HEK293 (cell line): Measurements from ENCODE around the gene STK16.

Experiments used
- CTCF ChIA-PET: fragments of 350-600 bp; formaldehyde crosslinking; extraction: SDS; loops from one replicate; lab custom pipeline; 2021; ENCODE audit warnings: antibody characterized with exemption; lab: Yijun Ruan, JAX
- POLR2A ChIA-PET: fragments of 300-600 bp; formaldehyde crosslinking; extraction: SDS; loops from one replicate; lab custom pipeline; 2020; ENCODE audit warnings: antibody characterized with exemption, inconsistent platforms; lab: Yijun Ruan, JAX
- H3K27ac ChIP-seq: fragments of 200-500 bp; sonication (Bioruptor generic); 2 replicates; pipeline ENCODE4 v1.5.1; 2014; ENCODE audit warnings: low read depth, low read length, control low read depth, inconsistent platforms; ENCODE audit errors: extremely low read depth
- H3K36me3 ChIP-seq, 2 experiments: fragments of 200-500 bp in 1 of 2; sonication (Bioruptor generic) in 1 of 2; 1 replicate in 1 of 2; 2 replicates in 1 of 2; pipeline ENCODE4 v1.5.1; 2014 to 2017; ENCODE audit warnings: inconsistent platforms in 2 of 2, low read length in 2 of 2; ENCODE audit not compliant: control insufficient read depth in 2 of 2, insufficient read depth in 1 of 2
- H3K4me1 ChIP-seq: fragments of 200-500 bp; sonication (Bioruptor generic); 2 replicates; pipeline ENCODE4 v1.5.1; 2014; ENCODE audit warnings: mild to moderate bottlenecking, low read length, inconsistent platforms; ENCODE audit not compliant: control insufficient read depth, insufficient read depth
- H3K4me3 ChIP-seq: 2 replicates; pipeline ENCODE4 v1.5.1; 2011; ENCODE audit warnings: low read depth, mild to moderate bottlenecking, control low read depth, low read length, moderate library complexity
- H3K9me3 ChIP-seq: fragments of 200-500 bp; sonication (Bioruptor generic); 2 replicates; pipeline ENCODE4 v1.5.1; 2014; ENCODE audit warnings: low read depth, low read length, inconsistent platforms; ENCODE audit not compliant: control insufficient read depth, insufficient read depth
- BCL11A ChIP-seq: fragments of 450-650 bp; formaldehyde crosslinking; IDR thresholded peaks from 2 replicates; pipeline ENCODE4 v1.5.1; 2016; ENCODE audit warnings: low read depth, missing biosample characterization, missing genetic modification characterization
- GLI4 ChIP-seq: fragments of 450-650 bp; formaldehyde crosslinking; IDR thresholded peaks from 2 replicates; pipeline ENCODE4 v1.5.1; 2016; ENCODE audit warnings: missing biosample characterization, missing genetic modification characterization
- MZF1 ChIP-seq: fragments of 450-650 bp; formaldehyde crosslinking; IDR thresholded peaks from 2 replicates; pipeline ENCODE4 v1.5.1; 2017; ENCODE audit warnings: missing biosample characterization, missing genetic modification characterization, borderline replicate concordance
- ZBTB7A ChIP-seq: fragments of 450-650 bp; formaldehyde crosslinking; IDR thresholded peaks from 2 replicates; pipeline ENCODE4 v1.5.1; 2016; ENCODE audit warnings: low read depth, missing biosample characterization, missing genetic modification characterization
- ZNF202 ChIP-seq: fragments of 450-650 bp; formaldehyde crosslinking; IDR thresholded peaks from 2 replicates; pipeline ENCODE4 v1.5.1; 2016; ENCODE audit warnings: missing biosample characterization, missing genetic modification characterization, borderline replicate concordance
- ZNF24 ChIP-seq: fragments of 450-650 bp; formaldehyde crosslinking; IDR thresholded peaks from 2 replicates; pipeline ENCODE4 v1.5.1; 2016; ENCODE audit warnings: missing biosample characterization, missing genetic modification characterization
- ZNF248 ChIP-seq: fragments of 450-650 bp; formaldehyde crosslinking; IDR thresholded peaks from 2 replicates; pipeline ENCODE4 v1.5.1; 2017; ENCODE audit warnings: missing biosample characterization, missing genetic modification characterization
- ZNF324 ChIP-seq: fragments of 450-650 bp; formaldehyde crosslinking; IDR thresholded peaks from 2 replicates; pipeline ENCODE4 v1.5.1; 2016; ENCODE audit warnings: missing biosample characterization, missing genetic modification characterization
- ZNF404 ChIP-seq: fragments of 450-650 bp; formaldehyde crosslinking; IDR thresholded peaks from 2 replicates; pipeline ENCODE4 v1.5.1; 2017; ENCODE audit warnings: missing biosample characterization, missing genetic modification characterization
- ZNF48 ChIP-seq: fragments of 450-650 bp; formaldehyde crosslinking; IDR thresholded peaks from 2 replicates; pipeline ENCODE4 v1.5.1; 2016; ENCODE audit warnings: missing biosample characterization, missing genetic modification characterization
- ZNF530 ChIP-seq: fragments of 450-650 bp; formaldehyde crosslinking; IDR thresholded peaks from 2 replicates; pipeline ENCODE4 v1.5.1; 2016; ENCODE audit warnings: low read depth, missing biosample characterization, missing genetic modification characterization
- ZNF549 ChIP-seq: fragments of 450-650 bp; IDR thresholded peaks from 2 replicates; pipeline ENCODE4 v1.5.1; 2018; ENCODE audit warnings: missing biosample characterization, missing genetic modification characterization, mild to moderate bottlenecking, inconsistent platforms, moderate library complexity
- ZNF560 ChIP-seq: fragments of 450-650 bp; formaldehyde crosslinking; IDR thresholded peaks from 2 replicates; pipeline ENCODE4 v1.5.1; 2017; ENCODE audit warnings: missing biosample characterization, missing genetic modification characterization, borderline replicate concordance
- ZNF624 ChIP-seq: fragments of 450-650 bp; formaldehyde crosslinking; IDR thresholded peaks from 2 replicates; pipeline ENCODE4 v1.5.1; 2017; ENCODE audit warnings: missing biosample characterization, missing genetic modification characterization
- ZNF776 ChIP-seq: fragments of 450-650 bp; formaldehyde crosslinking; IDR thresholded peaks from 2 replicates; pipeline ENCODE4 v1.5.0; 2017; ENCODE audit warnings: missing biosample characterization, missing genetic modification characterization, borderline replicate concordance
- ZNF785 ChIP-seq: fragments of 450-650 bp; formaldehyde crosslinking; IDR thresholded peaks from 2 replicates; pipeline ENCODE4 v1.5.1; 2016; ENCODE audit warnings: missing biosample characterization, missing genetic modification characterization
- ZSCAN23 ChIP-seq: fragments of 450-650 bp; formaldehyde crosslinking; IDR thresholded peaks from 2 replicates; pipeline ENCODE4 v1.5.1; 2016; ENCODE audit warnings: missing biosample characterization, missing genetic modification characterization
- TF ChIP-seq, protein P1 (sequence below): fragments of 450-650 bp; formaldehyde crosslinking; IDR thresholded peaks from 2 replicates; pipeline ENCODE4 v1.5.1; 2016; ENCODE audit warnings: missing biosample characterization, missing genetic modification characterization
- TF ChIP-seq, protein P2 (sequence below): fragments of 450-650 bp; formaldehyde crosslinking; IDR thresholded peaks from 2 replicates; pipeline ENCODE4 v1.5.1; 2016; ENCODE audit warnings: missing biosample characterization, missing genetic modification characterization
- TF ChIP-seq, protein P3 (sequence below): fragments of 450-650 bp; formaldehyde crosslinking; conservative IDR thresholded peaks from 2 replicates; pipeline ENCODE4 v1.5.1; 2016; ENCODE audit warnings: low read depth, missing biosample characterization, missing genetic modification characterization
- TF ChIP-seq, protein P4 (sequence below): fragments of 450-650 bp; formaldehyde crosslinking; IDR thresholded peaks from 2 replicates; pipeline ENCODE4 v1.5.1; 2016; ENCODE audit warnings: missing biosample characterization, missing genetic modification characterization, borderline replicate concordance
- TF ChIP-seq, protein P5 (sequence below): fragments of 450-650 bp; formaldehyde crosslinking; IDR thresholded peaks from 2 replicates; pipeline ENCODE4 v1.5.1; 2016; ENCODE audit warnings: missing biosample characterization, missing genetic modification characterization

Gene STK16

DNA sequence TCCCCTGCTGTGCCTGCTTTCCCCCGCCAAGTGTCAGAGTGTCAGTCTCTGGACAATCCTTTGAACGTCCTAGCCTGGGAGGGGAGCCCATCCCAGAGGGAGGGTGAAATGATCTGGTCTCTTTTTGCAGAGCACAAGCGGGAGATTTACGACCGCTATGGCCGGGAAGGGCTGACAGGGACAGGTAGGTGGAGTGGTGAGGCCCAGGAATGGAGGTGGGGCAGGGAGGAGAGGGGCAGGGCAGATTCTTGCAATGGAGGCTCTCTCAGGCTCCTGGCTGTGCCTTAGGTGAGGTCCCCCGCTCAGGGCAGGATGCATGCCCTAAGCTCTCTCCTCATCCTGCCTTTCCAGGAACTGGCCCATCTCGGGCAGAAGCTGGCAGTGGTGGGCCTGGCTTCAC, 36.3 kb downstream of the STK16 start:
- Histone ChIP-seq H3K4me3 (no peak overlapping the region), H3K9me3 (no peaks in the 10 kb centered on the region), H3K27ac (no peak overlapping the region), H3K36me3 (peaks cover 0 to 60% of the 10 kb centered on the region in 2 experiments; a peak in 1 of 3 replicates), H3K4me1 (peaks cover 6% of the 10 kb centered on the region)
- TF ChIP-seq, protein P1, sequence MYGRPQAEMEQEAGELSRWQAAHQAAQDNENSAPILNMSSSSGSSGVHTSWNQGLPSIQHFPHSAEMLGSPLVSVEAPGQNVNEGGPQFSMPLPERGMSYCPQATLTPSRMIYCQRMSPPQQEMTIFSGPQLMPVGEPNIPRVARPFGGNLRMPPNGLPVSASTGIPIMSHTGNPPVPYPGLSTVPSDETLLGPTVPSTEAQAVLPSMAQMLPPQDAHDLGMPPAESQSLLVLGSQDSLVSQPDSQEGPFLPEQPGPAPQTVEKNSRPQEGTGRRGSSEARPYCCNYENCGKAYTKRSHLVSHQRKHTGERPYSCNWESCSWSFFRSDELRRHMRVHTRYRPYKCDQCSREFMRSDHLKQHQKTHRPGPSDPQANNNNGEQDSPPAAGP (tag by site-specific recombination): peak; percentile 43; the same call in 1 of the 2 replicates
- no peak for TF ChIP-seq ZNF248 (tag by site-specific recombination)
- ChIA-PET POLR2A (interaction anchor here (1.3 kb wide), 1 partner anchor 13 kb away, joined by 4 read pairs; no protein-coding TSS in a partner anchor), CTCF (interaction anchor here (0.7 to 15.0 kb wide), 3 partner anchors 15 to 159 kb away, joined by 4 to 297 read pairs (median 6); no protein-coding TSS in a partner anchor)

DNA sequence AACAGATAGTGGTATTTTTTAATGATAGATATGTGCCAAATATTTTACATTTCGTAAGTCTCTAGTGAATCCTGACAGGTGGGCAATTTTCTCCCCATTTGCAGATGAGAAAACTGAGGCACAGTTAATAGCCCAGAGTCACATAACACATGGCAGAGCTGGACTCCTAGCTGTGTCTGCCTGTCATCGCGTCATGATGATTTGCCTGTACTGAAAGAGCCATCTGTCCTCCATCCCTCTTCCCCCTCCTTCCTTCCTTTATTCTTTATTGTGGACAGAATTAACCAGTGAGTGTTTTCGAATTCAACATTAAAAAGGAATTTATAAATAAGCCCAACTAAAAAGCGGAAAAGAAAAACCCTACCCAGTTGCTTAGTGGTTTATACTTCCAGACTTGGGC, 37.1 kb downstream of the STK16 start:
- POLR2A ChIA-PET: no interaction called here
- Histone ChIP-seq H3K4me1 (peaks cover 6% of the 10 kb centered on the region), H3K27ac (no peak overlapping the region), H3K36me3 (peaks cover 0 to 64% of the 10 kb centered on the region in 2 experiments; a peak in 1 of 3 replicates), H3K9me3 (no peaks in the 10 kb centered on the region), H3K4me3 (no peak overlapping the region)
- TF ChIP-seq, protein P2, sequence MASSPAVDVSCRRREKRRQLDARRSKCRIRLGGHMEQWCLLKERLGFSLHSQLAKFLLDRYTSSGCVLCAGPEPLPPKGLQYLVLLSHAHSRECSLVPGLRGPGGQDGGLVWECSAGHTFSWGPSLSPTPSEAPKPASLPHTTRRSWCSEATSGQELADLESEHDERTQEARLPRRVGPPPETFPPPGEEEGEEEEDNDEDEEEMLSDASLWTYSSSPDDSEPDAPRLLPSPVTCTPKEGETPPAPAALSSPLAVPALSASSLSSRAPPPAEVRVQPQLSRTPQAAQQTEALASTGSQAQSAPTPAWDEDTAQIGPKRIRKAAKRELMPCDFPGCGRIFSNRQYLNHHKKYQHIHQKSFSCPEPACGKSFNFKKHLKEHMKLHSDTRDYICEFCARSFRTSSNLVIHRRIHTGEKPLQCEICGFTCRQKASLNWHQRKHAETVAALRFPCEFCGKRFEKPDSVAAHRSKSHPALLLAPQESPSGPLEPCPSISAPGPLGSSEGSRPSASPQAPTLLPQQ: no peak
- no peak for TF ChIP-seq ZNF24 (tag by site-specific recombination)
- TF ChIP-seq ZNF324: no peak
- no peak for TF ChIP-seq ZNF48 (tag by site-specific recombination)
- TF ChIP-seq MZF1 (tag by site-specific recombination): no peak
- no peak for TF ChIP-seq GLI4
- TF ChIP-seq ZSCAN23 (tag by site-specific recombination): no peak
- no peak for TF ChIP-seq ZNF404 (tag by site-specific recombination)
- no peak for TF ChIP-seq ZBTB7A
- no peak for TF ChIP-seq ZNF560 (tag by site-specific recombination)
- TF ChIP-seq ZNF202 (tag by site-specific recombination): no peak
- no peak for TF ChIP-seq ZNF776
- TF ChIP-seq, protein P3, sequence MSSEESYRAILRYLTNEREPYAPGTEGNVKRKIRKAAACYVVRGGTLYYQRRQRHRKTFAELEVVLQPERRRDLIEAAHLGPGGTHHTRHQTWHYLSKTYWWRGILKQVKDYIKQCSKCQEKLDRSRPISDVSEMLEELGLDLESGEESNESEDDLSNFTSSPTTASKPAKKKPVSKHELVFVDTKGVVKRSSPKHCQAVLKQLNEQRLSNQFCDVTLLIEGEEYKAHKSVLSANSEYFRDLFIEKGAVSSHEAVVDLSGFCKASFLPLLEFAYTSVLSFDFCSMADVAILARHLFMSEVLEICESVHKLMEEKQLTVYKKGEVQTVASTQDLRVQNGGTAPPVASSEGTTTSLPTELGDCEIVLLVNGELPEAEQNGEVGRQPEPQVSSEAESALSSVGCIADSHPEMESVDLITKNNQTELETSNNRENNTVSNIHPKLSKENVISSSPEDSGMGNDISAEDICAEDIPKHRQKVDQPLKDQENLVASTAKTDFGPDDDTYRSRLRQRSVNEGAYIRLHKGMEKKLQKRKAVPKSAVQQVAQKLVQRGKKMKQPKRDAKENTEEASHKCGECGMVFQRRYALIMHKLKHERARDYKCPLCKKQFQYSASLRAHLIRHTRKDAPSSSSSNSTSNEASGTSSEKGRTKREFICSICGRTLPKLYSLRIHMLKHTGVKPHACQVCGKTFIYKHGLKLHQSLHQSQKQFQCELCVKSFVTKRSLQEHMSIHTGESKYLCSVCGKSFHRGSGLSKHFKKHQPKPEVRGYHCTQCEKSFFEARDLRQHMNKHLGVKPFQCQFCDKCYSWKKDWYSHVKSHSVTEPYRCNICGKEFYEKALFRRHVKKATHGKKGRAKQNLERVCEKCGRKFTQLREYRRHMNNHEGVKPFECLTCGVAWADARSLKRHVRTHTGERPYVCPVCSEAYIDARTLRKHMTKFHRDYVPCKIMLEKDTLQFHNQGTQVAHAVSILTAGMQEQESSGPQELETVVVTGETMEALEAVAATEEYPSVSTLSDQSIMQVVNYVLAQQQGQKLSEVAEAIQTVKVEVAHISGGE (tag by site-specific recombination): no peak
- TF ChIP-seq, protein P4, sequence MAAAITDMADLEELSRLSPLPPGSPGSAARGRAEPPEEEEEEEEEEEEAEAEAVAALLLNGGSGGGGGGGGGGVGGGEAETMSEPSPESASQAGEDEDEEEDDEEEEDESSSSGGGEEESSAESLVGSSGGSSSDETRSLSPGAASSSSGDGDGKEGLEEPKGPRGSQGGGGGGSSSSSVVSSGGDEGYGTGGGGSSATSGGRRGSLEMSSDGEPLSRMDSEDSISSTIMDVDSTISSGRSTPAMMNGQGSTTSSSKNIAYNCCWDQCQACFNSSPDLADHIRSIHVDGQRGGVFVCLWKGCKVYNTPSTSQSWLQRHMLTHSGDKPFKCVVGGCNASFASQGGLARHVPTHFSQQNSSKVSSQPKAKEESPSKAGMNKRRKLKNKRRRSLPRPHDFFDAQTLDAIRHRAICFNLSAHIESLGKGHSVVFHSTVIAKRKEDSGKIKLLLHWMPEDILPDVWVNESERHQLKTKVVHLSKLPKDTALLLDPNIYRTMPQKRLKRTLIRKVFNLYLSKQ (tag by site-specific recombination): no peak
- no peak for TF ChIP-seq ZNF549 (tag by site-specific recombination)
- no peak for TF ChIP-seq BCL11A (tag by site-specific recombination)
- no peak for TF ChIP-seq ZNF530 (tag by site-specific recombination)
- no peak for TF ChIP-seq ZNF624 (tag by site-specific recombination)
- no peak for TF ChIP-seq ZNF785 (tag by site-specific recombination)
- TF ChIP-seq, protein P5, sequence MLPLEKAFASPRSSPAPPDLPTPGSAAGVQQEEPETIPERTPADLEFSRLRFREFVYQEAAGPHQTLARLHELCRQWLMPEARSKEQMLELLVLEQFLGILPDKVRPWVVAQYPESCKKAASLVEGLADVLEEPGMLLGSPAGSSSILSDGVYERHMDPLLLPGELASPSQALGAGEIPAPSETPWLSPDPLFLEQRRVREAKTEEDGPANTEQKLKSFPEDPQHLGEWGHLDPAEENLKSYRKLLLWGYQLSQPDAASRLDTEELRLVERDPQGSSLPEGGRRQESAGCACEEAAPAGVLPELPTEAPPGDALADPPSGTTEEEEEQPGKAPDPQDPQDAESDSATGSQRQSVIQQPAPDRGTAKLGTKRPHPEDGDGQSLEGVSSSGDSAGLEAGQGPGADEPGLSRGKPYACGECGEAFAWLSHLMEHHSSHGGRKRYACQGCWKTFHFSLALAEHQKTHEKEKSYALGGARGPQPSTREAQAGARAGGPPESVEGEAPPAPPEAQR: no peak
- CTCF ChIA-PET: interaction anchor here (1.0 to 15.0 kb wide), 2 partner anchors 14 to 123 kb away, joined by 4 to 297 read pairs; no protein-coding TSS in a partner anchor
